Uterus (tissue), 4 donors: ENCODE results near the gene SMKR1. TPM values are rescaled to one million over a fixed set of nuclear protein-coding genes. Genes with fewer than 3 reads are reported as not detected.

Experiments used
- DNase-seq, 2 donors: peaks; one replicate each; pipeline ENCODE4 v3.0.0-alpha.2; 2019 to 2020
- H3K27ac ChIP-seq, 2 donors: fragments of 200-600 bp; sonication (generic); 1 replicate in 1 of 2; 2 replicates in 1 of 2; pipeline ENCODE4 v1.5.1; 2016 to 2018
- H3K27me3 ChIP-seq, 2 donors: fragments of 200-600 bp; sonication (generic); one replicate each; pipeline ENCODE4 v1.5.1; 2018 to 2019; ENCODE audit warnings: control low read depth in 1 of 2
- H3K36me3 ChIP-seq, 2 donors: fragments of 200-600 bp; sonication (generic); one replicate each; pipeline ENCODE4 v1.5.1; 2019; ENCODE audit warnings: control low read depth in 1 of 2
- H3K4me1 ChIP-seq, 2 donors: fragments of 200-600 bp; sonication (generic); one replicate each; pipeline ENCODE4 v1.5.1; 2018 to 2019; ENCODE audit warnings: control low read depth in 1 of 2
- H3K4me3 ChIP-seq, 2 donors: fragments of 200-600 bp; sonication (generic); 1 replicate in 1 of 2; 2 replicates in 1 of 2; pipeline ENCODE4 v1.5.1; 2018 to 2019; ENCODE audit warnings: mild to moderate bottlenecking in 1 of 2
- H3K9me3 ChIP-seq, 2 donors: fragments of 200-600 bp; sonication (generic); one replicate each; pipeline ENCODE4 v1.5.1; 2019; ENCODE audit warnings: control low read depth in 1 of 2
- CTCF ChIP-seq, 4 experiments: fragments of 200-600 bp in 2 of 4; fragments of 450-650 bp in 2 of 4; sonication (generic) in 2 of 4; IDR thresholded peaks; one replicate each; pipeline ENCODE4 v1.5.1; 2016 to 2019; ENCODE audit warnings: antibody characterized with exemption in 4 of 4, mild to moderate bottlenecking in 2 of 4, moderate library complexity in 1 of 4
- POLR2A ChIP-seq, 2 donors: fragments of 450-650 bp; IDR thresholded peaks; one replicate each; pipeline ENCODE4 v1.6.1; 2016; ENCODE audit warnings: antibody characterized with exemption in 2 of 2, mild to moderate bottlenecking in 1 of 2, moderate library complexity in 1 of 2
- intact Hi-C: fragments of 100-400 bp; cut with DNase I; formaldehyde crosslinking; loops from one replicate; pipeline ENCODE4 v1.15.1; 2023; ENCODE audit warnings: low total_unique reads
- total RNA-seq, 4 donors: library from RNA; depleted of rRNA in 3 of 4; stranded (reverse); fragments of >200 nt in 3 of 4; gene quantifications; one replicate each; pipeline versions ENCODE4 v1.1.0 to v1.2.4, GENCODE V29; 2014 to 2023
- donor health status: DM: yes; HTN: yes; CAD: no.

The SMKR1 gene
- total RNA-seq, 4 donors from 2014 or later = 0.35 to 1.7 TPM; not detected in 2

GRCh38 chr7:129464194-129464593 is 38.1 kb upstream of the SMKR1 start:
- Histone ChIP-seq H3K4me1 (no peaks in the 10 kb centered on the region), H3K4me3 (no peak overlapping the region), H3K9me3 (no peaks in the 10 kb centered on the region), H3K27me3 (no peaks in the 10 kb centered on the region), H3K36me3 (no peaks in the 10 kb centered on the region), H3K27ac (no peak overlapping the region)
- intact Hi-C loops = no loop called here
- no peak for DNase-seq
- TF ChIP-seq POLR2A (IDR thresholded peaks at IDR 0.05) (no peak), CTCF (IDR thresholded peaks at IDR 0.05) (no peak)

- intact Hi-C loops = no loop called here
Measured at GRCh38 chr7:129465080-129465479, 37.3 kb upstream of the SMKR1 start.

GRCh38 chr7:129466796-129467195 is 35.5 kb upstream of the SMKR1 start:
- TF ChIP-seq CTCF (IDR thresholded peaks at IDR 0.05) (no peak), POLR2A (IDR thresholded peaks at IDR 0.05) (no peak)
- H3K27me3 ChIP-seq = no peaks in the 10 kb centered on the region
- intact Hi-C loops = no loop called here
- H3K9me3 ChIP-seq = no peaks in the 10 kb centered on the region
- no peaks in the 10 kb centered on the region for H3K36me3 ChIP-seq
- DNase-seq = no peak
- no peak overlapping the region for H3K27ac ChIP-seq
- H3K4me3 ChIP-seq = no peak overlapping the region
- H3K4me1 ChIP-seq = no peaks in the 10 kb centered on the region

More at GRCh38 chr7:129465080-129465479, 37.3 kb upstream of the SMKR1 start:
- H3K36me3 ChIP-seq = no peaks in the 10 kb centered on the region
- no peaks in the 10 kb centered on the region for H3K9me3 ChIP-seq
- no peaks in the 10 kb centered on the region for H3K27me3 ChIP-seq
- TF ChIP-seq POLR2A (IDR thresholded peaks at IDR 0.05) (no peak), CTCF (IDR thresholded peaks at IDR 0.05) (no peak)
- DNase-seq = no peak
- H3K27ac ChIP-seq = no peak overlapping the region
- H3K4me1 ChIP-seq = no peaks in the 10 kb centered on the region
- no peak overlapping the region for H3K4me3 ChIP-seq

GRCh38 chr7:129468087-129468486 is 34.2 kb upstream of the SMKR1 start:
- intact Hi-C loops = no loop called here
- TF ChIP-seq CTCF (IDR thresholded peaks at IDR 0.05) = no peak
- no peak for TF ChIP-seq POLR2A (IDR thresholded peaks at IDR 0.05)

GRCh38 chr7:129468547-129468946 is 33.8 kb upstream of the SMKR1 start:
- intact Hi-C loops = no loop called here
- no peak for DNase-seq
- no peaks in the 10 kb centered on the region for H3K36me3 ChIP-seq
- H3K4me3 ChIP-seq = no peak overlapping the region
- no peaks in the 10 kb centered on the region for H3K27me3 ChIP-seq
- H3K4me1 ChIP-seq = no peaks in the 10 kb centered on the region
- H3K27ac ChIP-seq = no peak overlapping the region
- no peak for TF ChIP-seq POLR2A (IDR thresholded peaks at IDR 0.05)
- no peaks in the 10 kb centered on the region for H3K9me3 ChIP-seq

More at GRCh38 chr7:129468087-129468486, 34.2 kb upstream of the SMKR1 start:
- Histone ChIP-seq H3K27ac (no peak overlapping the region), H3K4me3 (no peak overlapping the region), H3K27me3 (no peaks in the 10 kb centered on the region), H3K4me1 (no peaks in the 10 kb centered on the region), H3K36me3 (no peaks in the 10 kb centered on the region), H3K9me3 (no peaks in the 10 kb centered on the region)
- DNase-seq = no peak

GRCh38 chr7:129469930-129470329 is 32.4 kb upstream of the SMKR1 start:
- H3K36me3 ChIP-seq = no peaks in the 10 kb centered on the region
- DNase-seq = no peak
- no peak for TF ChIP-seq POLR2A (IDR thresholded peaks at IDR 0.05)
- H3K27ac ChIP-seq = no peak overlapping the region
- H3K27me3 ChIP-seq = no peaks in the 10 kb centered on the region
- intact Hi-C loops = no loop called here
- no peaks in the 10 kb centered on the region for H3K4me1 ChIP-seq
- H3K4me3 ChIP-seq = no peak overlapping the region
- H3K9me3 ChIP-seq = no peaks in the 10 kb centered on the region
